Smooth muscle cell (in vitro differentiated cells): ENCODE measurements around the gene RUNX2. TPM values are rescaled to one million over a fixed set of nuclear protein-coding genes. Genes with fewer than 3 reads are reported as not detected.

Experiments
- DNase-seq: peaks from one replicate; lab custom pipeline; 2025; ENCODE audit not compliant: unreplicated experiment; lab: John Stamatoyannopoulos, UW
- H2AFZ ChIP-seq: fragments of 200-600 bp; sonication (generic); 2 replicates; pipeline ENCODE4 v1.6.0; 2016; ENCODE audit warnings: antibody characterized with exemption, low read depth, mild to moderate bottlenecking
- H3F3A ChIP-seq: fragments of 200-600 bp; sonication (generic); 2 replicates; pipeline ENCODE4 v1.6.0; 2017; ENCODE audit warnings: antibody characterized with exemption, low read depth
- H3K27ac ChIP-seq: fragments of 200-600 bp; sonication (generic); 2 replicates; pipeline ENCODE4 v1.5.1; 2016; ENCODE audit warnings: low read depth, mild to moderate bottlenecking
- H3K27me3 ChIP-seq: fragments of 200-600 bp; sonication (generic); 2 replicates; pipeline ENCODE4 v1.6.1; 2016; ENCODE audit warnings: low read depth, mild to moderate bottlenecking
- H3K36me3 ChIP-seq: fragments of 200-600 bp; sonication (generic); 2 replicates; pipeline ENCODE4 v1.5.1; 2016; ENCODE audit warnings: low read depth
- H3K4me1 ChIP-seq: fragments of 200-600 bp; sonication (generic); 2 replicates; pipeline ENCODE4 v1.5.1; 2016; ENCODE audit warnings: low read depth
- H3K4me2 ChIP-seq: fragments of 200-600 bp; sonication (generic); 2 replicates; pipeline ENCODE4 v1.6.0; 2016; ENCODE audit warnings: mild to moderate bottlenecking
- H3K4me3 ChIP-seq: fragments of 200-600 bp; sonication (generic); 2 replicates; pipeline ENCODE4 v1.5.1; 2016; ENCODE audit warnings: mild to moderate bottlenecking
- H3K79me2 ChIP-seq: fragments of 200-600 bp; sonication (generic); 2 replicates; pipeline ENCODE4 v1.6.0; 2016; ENCODE audit warnings: low read depth, mild to moderate bottlenecking
- H3K9ac ChIP-seq: fragments of 200-600 bp; sonication (generic); 2 replicates; pipeline ENCODE4 v1.6.0; 2016; ENCODE audit warnings: low read depth
- H3K9me3 ChIP-seq: fragments of 200-600 bp; sonication (generic); replicated peaks from 2 replicates; pipeline ENCODE4 v1.5.1; 2016; ENCODE audit warnings: low read depth
- H4K20me1 ChIP-seq: fragments of 200-600 bp; sonication (generic); 2 replicates; pipeline ENCODE4 v1.6.0; 2016; ENCODE audit warnings: low read depth
- CTCF ChIP-seq: fragments of 200-600 bp; sonication (generic); IDR thresholded peaks from 2 replicates; pipeline ENCODE4 v1.5.1; 2017; ENCODE audit warnings: borderline replicate concordance, mild to moderate bottlenecking, antibody characterized with exemption; ENCODE audit not compliant: insufficient read depth, poor library complexity, severe bottlenecking
- WGBS: methylation state at CpG from one replicate; pipeline ENCODE4 v1.1.7; 2016; ENCODE audit warnings: low lambda C conversion rate; 5-methylcytosine and 5-hydroxymethylcytosine counted together
- polyA plus RNA-seq: library from polyadenylated mRNA; unstranded; fragments of >200 nt; fragmentation: Nextera tagmentation; extraction: Ambion mirVana; gene quantifications from 2 replicates; pipeline ENCODE4 v1.2.1, GENCODE V29; 2016
- total RNA-seq: library from RNA; depleted of rRNA; stranded (reverse); fragments of >200 nt; gene quantifications from 2 replicates; pipeline ENCODE4 v1.2.3, GENCODE V29; 2014

The RUNX2 gene
- total and polyA plus RNA-seq, 2 experiments from 2014 or later: 12.5 to 16.4 TPM

- H3K36me3 ChIP-seq: no peaks in the 10 kb centered on the region
- 98% methylated on average over 2 of the region's 2 CpGs for WGBS
- H3K27me3 ChIP-seq: no peaks in the 10 kb centered on the region
- H3K79me2 ChIP-seq: no peaks in the 10 kb centered on the region
- no peak overlapping the region for H3K4me2 ChIP-seq
- H3K27ac ChIP-seq: no peak overlapping the region
- H3K9ac ChIP-seq: no peak overlapping the region
- no peak overlapping the region for H3K4me3 ChIP-seq
- no peak overlapping the region for H2AFZ ChIP-seq
- no peak for DNase-seq
- no peaks in the 10 kb centered on the region for H4K20me1 ChIP-seq
- H3F3A ChIP-seq: no peaks in the 10 kb centered on the region
- no peaks in the 10 kb centered on the region for H3K9me3 ChIP-seq
- no peak for TF ChIP-seq CTCF
- H3K4me1 ChIP-seq: peaks cover 13% of the 10 kb centered on the region
Observed at GRCh38 chr6:45563844-45564243, 235.7 kb downstream of the RUNX2 start.

- Histone ChIP-seq H3K4me1 (peaks cover 23% of the 10 kb centered on the region), H3K27me3 (no peaks in the 10 kb centered on the region), H4K20me1 (no peaks in the 10 kb centered on the region), H3K36me3 (no peaks in the 10 kb centered on the region), H3K4me3 (no peak overlapping the region), H3K9ac (peak overlapping the region; percentile 41), H3K79me2 (no peaks in the 10 kb centered on the region), H3K4me2 (peak overlapping the region; percentile 14), H3F3A (no peaks in the 10 kb centered on the region), H3K27ac (peak overlapping the region; percentile 76), H3K9me3 (no peaks in the 10 kb centered on the region), H2AFZ (no peak overlapping the region)
- 15% methylated on average over 4 of the region's 4 CpGs for WGBS
- no peak for TF ChIP-seq CTCF
- DNase-seq: no peak
Observed at GRCh38 chr6:45566882-45567281, 238.8 kb downstream of the RUNX2 start.

GRCh38 chr6:45567879-45568278 lies 239.7 kb downstream of the RUNX2 start:
- no peaks in the 10 kb centered on the region for H3K27me3 ChIP-seq
- no peaks in the 10 kb centered on the region for H3K79me2 ChIP-seq
- no peaks in the 10 kb centered on the region for H4K20me1 ChIP-seq
- no peaks in the 10 kb centered on the region for H3K36me3 ChIP-seq
- H3K4me3 ChIP-seq: no peak overlapping the region
- 92% methylated on average over 2 of the region's 2 CpGs for WGBS
- no peak for DNase-seq
- no peaks in the 10 kb centered on the region for H3K9me3 ChIP-seq
- no peak overlapping the region for H3K4me2 ChIP-seq
- no peaks in the 10 kb centered on the region for H3F3A ChIP-seq
- no peak for TF ChIP-seq CTCF
- no peak overlapping the region for H3K9ac ChIP-seq
- H2AFZ ChIP-seq: no peak overlapping the region
- H3K27ac ChIP-seq: peak overlapping the region; percentile 76
- peaks cover 23% of the 10 kb centered on the region for H3K4me1 ChIP-seq

GRCh38 chr6:45568626-45569025 lies 240.5 kb downstream of the RUNX2 start:
- DNase-seq: no peak
- Histone ChIP-seq H3K27me3 (no peaks in the 10 kb centered on the region), H3K27ac (peak overlapping the region; percentile 27), H3K4me2 (no peak overlapping the region), H3K79me2 (no peaks in the 10 kb centered on the region), H3K9ac (no peak overlapping the region), H3K4me3 (no peak overlapping the region), H3K9me3 (no peaks in the 10 kb centered on the region), H3K4me1 (peaks cover 23% of the 10 kb centered on the region), H4K20me1 (no peaks in the 10 kb centered on the region), H2AFZ (no peak overlapping the region), H3F3A (no peaks in the 10 kb centered on the region), H3K36me3 (no peaks in the 10 kb centered on the region)
- 96% methylated on average over 5 of the region's 5 CpGs for WGBS
- TF ChIP-seq CTCF: no peak
